GM12872 (cell line): ENCODE results near the gene FAM170B.

ENCODE experiments used
- CTCF ChIP-seq: IDR thresholded peaks from 3 replicates; pipeline ENCODE4 v1.5.1; 2011; ENCODE audit warnings: low read depth, mild to moderate bottlenecking, low read length, moderate library complexity; ENCODE audit not compliant: insufficient read depth

The FAM170B gene

GRCh38 chr10:49111320-49111698 lies 22.5 kb downstream of the FAM170B start:
- no peak for TF ChIP-seq CTCF

- TF ChIP-seq CTCF: no peak
Observed at GRCh38 chr10:49110684-49111319, 23.0 kb downstream of the FAM170B start.

- TF ChIP-seq CTCF: no peak
Observed at GRCh38 chr10:49109669-49110340, 24.0 kb downstream of the FAM170B start.

GRCh38 chr10:49108656-49109055 lies 25.2 kb downstream of the FAM170B start:
- no peak for TF ChIP-seq CTCF

- no peak for TF ChIP-seq CTCF
Observed at GRCh38 chr10:49107887-49108267, 25.9 kb downstream of the FAM170B start.

- TF ChIP-seq CTCF: no peak
Observed at GRCh38 chr10:49107111-49107886, 26.5 kb downstream of the FAM170B start.

GRCh38 chr10:49106451-49106850 lies 27.4 kb downstream of the FAM170B start:
- TF ChIP-seq CTCF: no peak
